ENCODE measurements around the gene PC. TPM values are rescaled to one million over a fixed set of nuclear protein-coding genes. Genes with fewer than 3 reads are reported as not detected.

Gene PC
- total RNA-seq, 1 experiment from 2014 or later: 40.5 TPM

GRCh38 chr11:67002921-67003411 is 44.8 kb upstream of the PC start:
- intact Hi-C loops (cut with micrococcal nuclease; ENCODE audit: unreplicated experiment): no loop called here
- Mint-ChIP-seq H3K4me3 (ENCODE audit: low read depth, unreplicated experiment) (no peak overlapping the region), H3K27ac (ENCODE audit: unreplicated experiment) (no peak overlapping the region), H3K27me3 (ENCODE audit: unreplicated experiment) (no peaks in the 10 kb centered on the region), H3K4me1 (ENCODE audit: low read depth, unreplicated experiment) (no peaks in the 10 kb centered on the region), H3K36me3 (ENCODE audit: insufficient read depth, unreplicated experiment) (no peaks in the 10 kb centered on the region), H3K9me3 (ENCODE audit: low read depth, unreplicated experiment) (no peaks in the 10 kb centered on the region)
- CTCF ChIA-PET: no interaction called here
- no peak for TF ChIP-seq CTCF (IDR thresholded peaks at IDR 0.05; ENCODE audit: unreplicated experiment)
- BruUV-seq (replicated peaks): no TSS peak
- no peak for DNase-seq

GRCh38 chr11:67002297-67002913 is 44.2 kb upstream of the PC start:
- DNase-seq: no peak
- no TSS peak for BruUV-seq (replicated peaks)
- no peaks in the 10 kb centered on the region for H3K4me1 Mint-ChIP-seq (ENCODE audit: low read depth, unreplicated experiment)
- H3K27me3 Mint-ChIP-seq (ENCODE audit: unreplicated experiment): no peaks in the 10 kb centered on the region
- CTCF ChIA-PET: interaction anchor here (0.6 kb wide), 1 partner anchor 39 kb away, joined by 4 read pairs; no protein-coding TSS in a partner anchor
- no peaks in the 10 kb centered on the region for H3K36me3 Mint-ChIP-seq (ENCODE audit: insufficient read depth, unreplicated experiment)
- intact Hi-C loops (cut with micrococcal nuclease; ENCODE audit: unreplicated experiment): no loop called here
- H3K9me3 Mint-ChIP-seq (ENCODE audit: low read depth, unreplicated experiment): no peaks in the 10 kb centered on the region
- no peak overlapping the region for H3K4me3 Mint-ChIP-seq (ENCODE audit: low read depth, unreplicated experiment)
- H3K27ac Mint-ChIP-seq (ENCODE audit: unreplicated experiment): no peak overlapping the region
- TF ChIP-seq CTCF (IDR thresholded peaks at IDR 0.05; ENCODE audit: unreplicated experiment): no peak

DNA sequence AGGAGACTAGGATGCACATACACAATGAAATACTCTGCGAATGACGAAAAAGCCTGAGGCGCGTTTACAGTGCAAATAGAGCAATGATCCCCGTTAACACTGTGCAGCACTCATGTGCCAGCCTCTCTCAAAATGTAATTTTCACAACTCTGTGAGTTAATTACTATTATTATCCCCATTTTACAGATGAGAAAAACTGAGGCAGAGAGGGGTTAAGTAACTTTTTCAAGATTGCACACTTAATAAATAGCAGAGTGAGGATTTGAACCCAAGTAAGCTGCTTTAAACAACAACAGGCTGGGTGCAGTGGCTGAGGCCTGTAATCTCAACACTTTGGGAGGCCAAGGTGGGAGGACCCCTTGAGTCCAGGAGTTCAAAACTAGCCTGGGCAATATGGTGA is 43.1 kb upstream of the PC start:
- CTCF ChIA-PET: no interaction called here
- peaks cover 8% of the 10 kb centered on the region for H3K4me1 Mint-ChIP-seq (ENCODE audit: low read depth, unreplicated experiment)
- no peak for TF ChIP-seq CTCF (IDR thresholded peaks at IDR 0.05; ENCODE audit: unreplicated experiment)
- H3K4me3 Mint-ChIP-seq (ENCODE audit: low read depth, unreplicated experiment): no peak overlapping the region
- H3K36me3 Mint-ChIP-seq (ENCODE audit: insufficient read depth, unreplicated experiment): no peaks in the 10 kb centered on the region
- H3K9me3 Mint-ChIP-seq (ENCODE audit: low read depth, unreplicated experiment): no peaks in the 10 kb centered on the region
- no peak overlapping the region for H3K27ac Mint-ChIP-seq (ENCODE audit: unreplicated experiment)
- intact Hi-C loops (cut with micrococcal nuclease; ENCODE audit: unreplicated experiment): no loop called here
- no peaks in the 10 kb centered on the region for H3K27me3 Mint-ChIP-seq (ENCODE audit: unreplicated experiment)
- no TSS peak for BruUV-seq (replicated peaks)
- no peak for DNase-seq

DNA sequence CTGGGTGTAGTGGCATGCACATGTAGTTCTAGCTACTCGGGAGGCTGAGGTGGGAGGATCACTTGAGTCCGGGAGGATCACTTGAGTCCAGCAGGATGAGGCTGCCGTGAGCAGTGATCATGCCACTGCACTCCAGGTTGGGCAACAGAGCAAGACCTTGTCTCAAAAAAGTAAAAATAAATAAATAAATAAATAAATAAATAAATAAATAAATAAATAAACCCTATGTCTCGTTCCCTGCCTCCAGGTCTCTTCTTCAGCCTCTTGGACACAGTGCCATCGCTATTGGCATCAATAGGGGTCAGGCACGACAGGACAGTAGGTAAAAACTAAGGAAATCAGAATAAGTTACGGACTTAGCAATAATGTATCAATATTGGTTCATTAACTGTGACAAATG is 41.4 kb upstream of the PC start:
- CTCF ChIA-PET: no interaction called here
- Mint-ChIP-seq H3K4me3 (ENCODE audit: low read depth, unreplicated experiment) (no peak overlapping the region), H3K4me1 (ENCODE audit: low read depth, unreplicated experiment) (peaks cover 8% of the 10 kb centered on the region), H3K27me3 (ENCODE audit: unreplicated experiment) (no peaks in the 10 kb centered on the region), H3K9me3 (ENCODE audit: low read depth, unreplicated experiment) (no peaks in the 10 kb centered on the region), H3K36me3 (ENCODE audit: insufficient read depth, unreplicated experiment) (no peaks in the 10 kb centered on the region), H3K27ac (ENCODE audit: unreplicated experiment) (no peak overlapping the region)
- intact Hi-C loops (cut with micrococcal nuclease; ENCODE audit: unreplicated experiment): no loop called here
- no peak for TF ChIP-seq CTCF (IDR thresholded peaks at IDR 0.05; ENCODE audit: unreplicated experiment)
- no peak for DNase-seq
- BruUV-seq (replicated peaks): no TSS peak

All from Calu3 (cell line).